GM06990 (cell line): ENCODE results near the gene SKOR1.

Source experiments
- DNase-seq: peaks from one replicate; pipeline ENCODE4 v3.0.0-alpha.2; 2011; ENCODE audit not compliant: insufficient read length; ENCODE audit errors: extremely low read depth
- H3K27me3 ChIP-seq: replicated peaks from 2 replicates; pipeline ENCODE4 v1.6.0; 2011; ENCODE audit warnings: low read length; ENCODE audit not compliant: control insufficient read depth, insufficient read depth
- H3K36me3 ChIP-seq: 2 replicates; pipeline ENCODE4 v1.5.1; 2011; ENCODE audit warnings: low read length; ENCODE audit not compliant: control insufficient read depth, insufficient read depth
- H3K4me3 ChIP-seq: replicated peaks from 2 replicates; pipeline ENCODE4 v1.5.1; 2011; ENCODE audit warnings: low read depth, mild to moderate bottlenecking, control low read depth, low read length
- TF ChIP-seq, protein P1 (sequence below): IDR thresholded peaks from 2 replicates; pipeline ENCODE4 v1.5.1; 2011; ENCODE audit warnings: low read length, control low read depth, mild to moderate bottlenecking, inconsistent platforms; ENCODE audit not compliant: insufficient read depth, poor library complexity, severe bottlenecking

SKOR1 gene

DNA sequence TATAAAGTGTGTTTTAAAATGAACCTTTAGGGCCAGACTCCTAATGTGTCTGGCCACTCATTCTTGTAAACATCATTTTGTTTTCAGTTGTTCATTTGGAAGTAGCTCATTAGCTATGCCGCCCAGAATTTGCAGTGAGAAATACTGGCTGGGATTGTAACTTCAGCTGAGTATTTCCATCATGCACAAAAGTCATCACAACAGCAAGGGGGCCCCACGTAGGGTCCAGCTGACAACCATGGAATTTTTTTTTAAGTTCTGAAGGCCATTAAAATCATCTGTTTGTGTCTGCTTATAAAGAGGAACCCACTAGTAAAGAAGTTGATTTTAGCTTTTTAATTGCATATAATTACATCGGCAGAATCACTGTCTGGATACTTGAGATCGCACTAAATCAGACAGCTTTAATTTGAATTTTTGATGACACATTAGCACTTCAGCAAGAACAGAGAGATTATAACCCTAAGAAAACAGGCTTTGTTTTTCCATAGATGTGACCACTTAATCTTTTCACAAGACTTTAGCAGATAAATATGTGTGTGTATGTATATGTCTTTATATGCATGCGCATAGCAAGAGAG is 46.3 kb upstream of the SKOR1 start:
- DNase-seq = no peak
- H3K27me3 ChIP-seq = no peaks in the 10 kb centered on the region
- TF ChIP-seq, protein P1, sequence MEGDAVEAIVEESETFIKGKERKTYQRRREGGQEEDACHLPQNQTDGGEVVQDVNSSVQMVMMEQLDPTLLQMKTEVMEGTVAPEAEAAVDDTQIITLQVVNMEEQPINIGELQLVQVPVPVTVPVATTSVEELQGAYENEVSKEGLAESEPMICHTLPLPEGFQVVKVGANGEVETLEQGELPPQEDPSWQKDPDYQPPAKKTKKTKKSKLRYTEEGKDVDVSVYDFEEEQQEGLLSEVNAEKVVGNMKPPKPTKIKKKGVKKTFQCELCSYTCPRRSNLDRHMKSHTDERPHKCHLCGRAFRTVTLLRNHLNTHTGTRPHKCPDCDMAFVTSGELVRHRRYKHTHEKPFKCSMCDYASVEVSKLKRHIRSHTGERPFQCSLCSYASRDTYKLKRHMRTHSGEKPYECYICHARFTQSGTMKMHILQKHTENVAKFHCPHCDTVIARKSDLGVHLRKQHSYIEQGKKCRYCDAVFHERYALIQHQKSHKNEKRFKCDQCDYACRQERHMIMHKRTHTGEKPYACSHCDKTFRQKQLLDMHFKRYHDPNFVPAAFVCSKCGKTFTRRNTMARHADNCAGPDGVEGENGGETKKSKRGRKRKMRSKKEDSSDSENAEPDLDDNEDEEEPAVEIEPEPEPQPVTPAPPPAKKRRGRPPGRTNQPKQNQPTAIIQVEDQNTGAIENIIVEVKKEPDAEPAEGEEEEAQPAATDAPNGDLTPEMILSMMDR = no peak
- H3K4me3 ChIP-seq = no peak overlapping the region
- no peaks in the 10 kb centered on the region for H3K36me3 ChIP-seq

- no peak for DNase-seq
- H3K4me3 ChIP-seq = no peak overlapping the region
- no peaks in the 10 kb centered on the region for H3K36me3 ChIP-seq
- TF ChIP-seq, protein P1 = no peak
- no peaks in the 10 kb centered on the region for H3K27me3 ChIP-seq
Measured at GRCh38 chr15:67779549-67780111, 45.7 kb upstream of the SKOR1 start.

GRCh38 chr15:67781061-67781460 is 44.2 kb upstream of the SKOR1 start:
- Histone ChIP-seq H3K36me3 (no peaks in the 10 kb centered on the region), H3K27me3 (no peaks in the 10 kb centered on the region), H3K4me3 (no peak overlapping the region)
- TF ChIP-seq, protein P1 = no peak
- DNase-seq = no peak

DNA sequence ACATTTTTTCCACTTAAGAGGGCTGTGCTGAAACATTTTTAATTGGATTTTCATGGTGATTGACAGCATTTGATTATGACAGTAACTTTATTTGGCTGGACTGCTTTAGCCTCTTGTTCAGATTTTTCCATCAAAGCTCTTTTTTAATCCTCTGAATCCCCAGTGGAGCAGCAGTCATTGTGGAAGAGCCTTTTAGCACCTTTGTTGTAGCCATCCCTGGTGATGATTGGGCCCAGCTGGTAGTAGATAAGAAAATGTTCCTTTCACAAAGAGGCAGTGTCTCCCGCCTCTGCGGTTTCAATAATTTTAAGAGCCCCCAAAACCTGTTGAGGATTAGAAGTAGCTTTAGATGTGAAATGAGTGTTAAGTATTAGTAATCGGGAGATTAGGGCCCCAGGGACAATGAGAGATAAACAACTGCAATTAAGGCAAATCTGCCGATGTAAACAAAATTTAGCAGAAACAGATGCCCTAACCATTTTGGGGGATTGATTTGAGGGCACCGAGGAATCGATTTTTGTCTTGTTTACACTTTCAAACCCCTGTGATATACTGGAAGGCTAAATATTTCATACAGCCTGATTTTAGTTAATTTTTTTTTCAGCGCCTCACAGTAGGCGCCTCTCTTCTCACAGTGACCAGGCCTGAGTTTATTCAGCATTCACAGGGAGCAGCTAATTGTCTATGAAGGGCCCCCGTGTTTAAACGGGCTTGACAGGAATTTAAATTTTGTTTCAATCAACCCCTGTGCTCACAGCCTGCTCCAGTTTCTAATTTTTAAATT is 43.2 kb upstream of the SKOR1 start:
- TF ChIP-seq, protein P1 = no peak
- Histone ChIP-seq H3K4me3 (no peak overlapping the region), H3K27me3 (no peaks in the 10 kb centered on the region), H3K36me3 (no peaks in the 10 kb centered on the region)
- no peak for DNase-seq

DNA sequence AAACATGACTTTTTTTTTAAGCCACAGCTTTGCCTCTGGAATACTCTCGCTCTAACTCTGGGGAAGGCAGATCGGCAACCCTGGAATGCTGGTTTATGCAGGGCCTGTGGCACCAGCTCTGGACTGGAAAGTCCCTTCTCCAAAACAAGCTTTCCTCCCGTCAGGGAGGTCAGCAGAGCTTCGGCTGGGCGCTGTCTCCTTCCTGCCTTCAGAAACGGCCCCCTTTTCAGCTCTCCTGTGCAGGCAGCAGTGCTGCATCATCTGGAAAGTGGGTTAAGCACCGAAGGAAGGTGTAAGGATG is 42.7 kb upstream of the SKOR1 start:
- Histone ChIP-seq H3K4me3 (no peak overlapping the region), H3K36me3 (no peaks in the 10 kb centered on the region), H3K27me3 (no peaks in the 10 kb centered on the region)
- DNase-seq = no peak
- TF ChIP-seq, protein P1 = no peak
